Psoas muscle (tissue), 8 donors: ENCODE results near the gene ARNT2. TPM values are rescaled to one million over a fixed set of nuclear protein-coding genes. Genes with fewer than 3 reads are reported as not detected.

Source experiments
- ATAC-seq, 4 donors: fragments of 200-7000 bp; cut with Tn5 transposase; one replicate each; pipeline ENCODE4 v1.9.1; 2020; ENCODE audit warnings: moderate library complexity in 3 of 4, mild to moderate bottlenecking in 2 of 4
- DNase-seq, 2 donors: peaks; one replicate each; pipeline ENCODE4 v3.0.0-alpha.2; 2020
- H3K27ac ChIP-seq: fragments of 200-600 bp; one replicate; pipeline ENCODE4 v1.8.0; 2022
- H3K27me3 ChIP-seq, 3 donors: fragments of 200-600 bp in 1 of 3; one replicate each; pipeline versions ENCODE4 v1.6.1 to v1.8.0; 2013 to 2022; ENCODE audit warnings: low read length in 2 of 3, mild to moderate bottlenecking in 2 of 3, moderate library complexity in 1 of 3; ENCODE audit not compliant: insufficient read depth in 3 of 3
- H3K36me3 ChIP-seq, 2 donors: fragments of 200-600 bp in 1 of 2; one replicate each; pipeline versions ENCODE4 v1.6.1 to v1.8.0; 2013 to 2022; ENCODE audit warnings: low read depth in 1 of 2, mild to moderate bottlenecking in 1 of 2, moderate library complexity in 1 of 2; ENCODE audit not compliant: insufficient read depth in 1 of 2
- H3K4me1 ChIP-seq: fragments of 200-600 bp; one replicate; pipeline ENCODE4 v1.8.0; 2022
- H3K4me3 ChIP-seq: fragments of 200-600 bp; one replicate; pipeline ENCODE4 v1.8.0; 2022; ENCODE audit warnings: mild to moderate bottlenecking
- H3K9me3 ChIP-seq: fragments of 200-600 bp; one replicate; pipeline ENCODE4 v1.8.0; 2022
- WGBS, 3 donors: extraction: QIAGEN DNeasy Blood & Tissue Kit; methylation state at CpG; one replicate each; pipeline versions ENCODE4 v1.1.6 to v1.1.7; 2013; 5-methylcytosine and 5-hydroxymethylcytosine counted together
- intact Hi-C, 2 donors: fragments of 100-400 bp; cut with DNase I; formaldehyde crosslinking; loops; one replicate each; pipeline versions ENCODE4 v1.11.0 to v1.14.2; 2022
- polyA plus RNA-seq, 3 donors: library from polyadenylated mRNA; stranded (reverse); fragments of 200-250 nt; gene quantifications; one replicate each; pipeline ENCODE4 v1.2.3, GENCODE V29; 2013
- total RNA-seq, 4 donors: library from RNA; stranded (reverse); fragmentation: NEBNext Ultra II Directional in 2 of 4; extraction: Animal tissue kit (Norgen Biotek cat#: 25700) in 2 of 4; gene quantifications; one replicate each; pipeline versions ENCODE4 v1.2.1 to v1.2.4, GENCODE V29; 2021 to 2023
- TF ChIP-seq, protein P1 (sequence below): fragments of 200-600 bp; IDR thresholded peaks from one replicate; pipeline ENCODE4 v1.8.0; 2022; ENCODE audit warnings: antibody characterized with exemption
- donor health status: healthy with polysubstance abuse.
- donor health status: DM: no; HTN: no; CAD: no; lungs with moderate emphysema.
- donor health status: Bipolar disorder and iron deficiency.
- donor health status: healthy.
- donor health status: DM: yes; HTN: yes; CAD: no.
- donor health status: DM: no; HTN: no; CAD: no.
- donor health status: DM: no; HTN: no; CAD: no.
- donor health status: DM: yes; HTN: yes; CAD: no.

The ARNT2 gene
- total and polyA plus RNA-seq, 7 donors = 0.09 to 12.2 (median 4.4) TPM

DNA sequence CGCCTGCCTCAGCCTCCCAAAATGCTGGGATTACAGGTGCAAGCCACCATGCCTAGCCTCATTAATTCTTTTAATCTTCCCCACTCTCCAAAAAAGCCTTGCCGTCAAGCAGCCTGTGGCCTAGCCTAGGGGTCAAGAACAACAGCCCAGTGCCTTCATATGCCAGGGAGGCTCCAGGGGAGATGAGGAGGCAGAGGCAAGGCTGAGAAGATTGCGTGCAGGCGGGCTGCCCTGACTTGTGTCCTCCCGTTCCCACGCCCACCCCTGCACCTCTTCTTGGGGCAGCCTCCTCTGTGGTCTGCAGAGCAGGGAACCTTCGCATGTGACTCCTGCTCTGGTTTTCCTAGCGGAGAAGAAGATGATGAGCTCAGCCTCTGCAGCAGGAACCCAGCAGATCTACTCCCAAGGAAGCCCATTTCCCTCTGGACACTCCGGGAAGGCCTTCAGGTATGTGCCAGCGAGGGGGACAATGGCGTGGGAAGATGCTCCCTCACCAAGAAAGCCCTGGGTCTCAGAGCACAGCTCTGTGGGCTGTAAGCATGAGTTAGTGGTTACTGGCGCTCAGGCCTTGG lies 172.4 kb downstream of the ARNT2 start:
- H3K36me3 ChIP-seq = no peaks in the 10 kb centered on the region
- TF ChIP-seq, protein P1, sequence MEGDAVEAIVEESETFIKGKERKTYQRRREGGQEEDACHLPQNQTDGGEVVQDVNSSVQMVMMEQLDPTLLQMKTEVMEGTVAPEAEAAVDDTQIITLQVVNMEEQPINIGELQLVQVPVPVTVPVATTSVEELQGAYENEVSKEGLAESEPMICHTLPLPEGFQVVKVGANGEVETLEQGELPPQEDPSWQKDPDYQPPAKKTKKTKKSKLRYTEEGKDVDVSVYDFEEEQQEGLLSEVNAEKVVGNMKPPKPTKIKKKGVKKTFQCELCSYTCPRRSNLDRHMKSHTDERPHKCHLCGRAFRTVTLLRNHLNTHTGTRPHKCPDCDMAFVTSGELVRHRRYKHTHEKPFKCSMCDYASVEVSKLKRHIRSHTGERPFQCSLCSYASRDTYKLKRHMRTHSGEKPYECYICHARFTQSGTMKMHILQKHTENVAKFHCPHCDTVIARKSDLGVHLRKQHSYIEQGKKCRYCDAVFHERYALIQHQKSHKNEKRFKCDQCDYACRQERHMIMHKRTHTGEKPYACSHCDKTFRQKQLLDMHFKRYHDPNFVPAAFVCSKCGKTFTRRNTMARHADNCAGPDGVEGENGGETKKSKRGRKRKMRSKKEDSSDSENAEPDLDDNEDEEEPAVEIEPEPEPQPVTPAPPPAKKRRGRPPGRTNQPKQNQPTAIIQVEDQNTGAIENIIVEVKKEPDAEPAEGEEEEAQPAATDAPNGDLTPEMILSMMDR = no peak
- no peaks in the 10 kb centered on the region for H3K9me3 ChIP-seq
- no peak overlapping the region for H3K4me3 ChIP-seq
- intact Hi-C loops = no loop called here
- ATAC-seq (no peak), DNase-seq (no peak)
- WGBS, 3 donors = 96% methylated on average over 12 of the region's 12 CpGs
- H3K4me1 ChIP-seq = no peaks in the 10 kb centered on the region
- no peaks in the 10 kb centered on the region for H3K27me3 ChIP-seq
- H3K27ac ChIP-seq = no peak overlapping the region

DNA sequence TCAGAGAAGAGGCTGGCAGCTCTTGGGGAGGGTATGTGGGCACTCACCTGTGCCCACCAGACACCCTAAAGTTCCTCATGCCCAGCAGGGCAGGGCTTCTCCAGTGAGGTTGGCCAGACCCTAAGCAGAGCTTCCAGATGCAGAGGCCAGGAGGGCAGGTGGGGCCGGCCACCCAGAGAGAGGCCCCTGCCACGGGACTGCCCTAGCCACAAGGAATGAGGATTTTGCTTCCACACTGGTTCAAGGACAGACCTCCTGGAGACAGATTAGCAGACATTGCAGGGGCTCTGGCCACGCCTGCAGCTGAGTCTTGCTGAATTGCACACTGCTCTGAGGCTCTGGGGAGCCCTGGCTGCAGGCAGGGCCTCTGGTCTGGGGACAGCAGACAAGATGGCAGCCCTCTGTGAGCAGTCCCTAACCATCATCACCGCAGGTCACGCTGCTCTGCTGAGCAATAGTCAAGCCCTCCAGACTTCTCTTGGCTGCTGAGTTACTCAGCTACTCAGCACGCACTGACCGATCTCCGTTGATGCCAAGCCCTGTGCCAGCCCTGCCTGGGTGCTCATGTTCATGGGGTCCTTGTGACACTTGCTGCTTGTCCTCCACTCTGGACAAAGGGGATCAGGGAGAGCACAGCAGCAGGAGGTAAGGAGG lies 173.5 kb downstream of the ARNT2 start:
- DNase-seq (no peak), ATAC-seq (no peak)
- no peaks in the 10 kb centered on the region for H3K4me1 ChIP-seq
- 88 to 94% (median 91%) methylated on average over 8 of the region's 8 CpGs for WGBS, 3 donors
- H3K4me3 ChIP-seq = no peak overlapping the region
- H3K27ac ChIP-seq = no peak overlapping the region
- intact Hi-C loops = no loop called here
- H3K9me3 ChIP-seq = no peaks in the 10 kb centered on the region
- peaks cover 0 to 6% of the 10 kb centered on the region in 2 donors for H3K36me3 ChIP-seq
- no peaks in the 10 kb centered on the region for H3K27me3 ChIP-seq
- TF ChIP-seq, protein P1 = no peak

DNA sequence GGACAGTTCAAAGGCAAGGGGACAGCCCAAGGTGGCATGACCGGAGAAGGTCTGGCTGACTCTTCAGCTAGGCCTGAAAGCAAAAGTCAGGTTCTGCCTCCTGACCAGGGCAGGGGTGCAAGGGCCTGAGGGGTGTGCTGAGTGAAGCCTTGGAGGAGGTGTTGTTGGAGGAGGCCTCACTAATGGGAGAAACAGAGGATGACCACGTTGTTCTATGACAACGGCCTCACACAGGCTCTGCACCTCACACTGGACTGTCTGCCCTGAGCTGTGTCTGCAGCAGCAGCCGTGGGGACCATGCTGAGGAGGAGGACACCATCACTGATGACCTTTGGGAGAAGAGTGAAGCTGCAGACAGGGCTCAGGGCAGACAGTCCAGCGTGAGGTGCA lies 174.0 kb downstream of the ARNT2 start:
- TF ChIP-seq, protein P1 = no peak
- H3K36me3 ChIP-seq = peaks cover 0 to 6% of the 10 kb centered on the region in 2 donors
- DNase-seq = no peak
- no peaks in the 10 kb centered on the region for H3K4me1 ChIP-seq
- intact Hi-C loops = no loop called here
- H3K9me3 ChIP-seq = no peaks in the 10 kb centered on the region
- no peak overlapping the region for H3K4me3 ChIP-seq
- H3K27ac ChIP-seq = no peak overlapping the region
- WGBS, 3 donors = 84 to 88% (median 86%) methylated on average over 5 of the region's 5 CpGs
- ATAC-seq = no peak
- H3K27me3 ChIP-seq = no peaks in the 10 kb centered on the region

DNA sequence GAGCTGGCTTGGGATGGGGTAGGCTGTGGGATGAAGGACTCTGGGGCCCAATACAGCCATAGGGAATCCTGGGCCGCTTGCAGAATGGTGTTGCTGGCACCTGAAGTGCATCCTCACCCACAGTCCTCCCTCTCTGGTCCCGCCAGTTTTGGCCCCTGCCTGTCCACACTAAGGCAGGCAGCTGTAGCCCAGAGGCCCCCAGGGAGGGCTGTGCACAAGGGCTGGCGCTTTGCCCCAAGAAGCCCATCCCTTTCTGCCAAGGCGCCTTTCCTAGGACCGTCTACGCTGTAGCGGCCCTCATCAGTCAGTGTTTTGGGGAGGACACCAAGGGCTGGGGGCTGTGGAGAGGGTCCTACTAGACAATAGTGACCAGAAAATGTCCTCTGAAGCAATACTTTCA lies 174.7 kb downstream of the ARNT2 start:
- Histone ChIP-seq H3K9me3 (no peaks in the 10 kb centered on the region), H3K4me3 (no peak overlapping the region), H3K27me3 (no peaks in the 10 kb centered on the region), H3K36me3 (peaks cover 0 to 6% of the 10 kb centered on the region in 2 donors), H3K27ac (no peak overlapping the region), H3K4me1 (no peaks in the 10 kb centered on the region)
- TF ChIP-seq, protein P1 = no peak
- ATAC-seq (no peak), DNase-seq (no peak)
- WGBS, 3 donors = 79 to 93% (median 90%) methylated on average over 7 of the region's 7 CpGs
- intact Hi-C loops = no loop called here

DNA sequence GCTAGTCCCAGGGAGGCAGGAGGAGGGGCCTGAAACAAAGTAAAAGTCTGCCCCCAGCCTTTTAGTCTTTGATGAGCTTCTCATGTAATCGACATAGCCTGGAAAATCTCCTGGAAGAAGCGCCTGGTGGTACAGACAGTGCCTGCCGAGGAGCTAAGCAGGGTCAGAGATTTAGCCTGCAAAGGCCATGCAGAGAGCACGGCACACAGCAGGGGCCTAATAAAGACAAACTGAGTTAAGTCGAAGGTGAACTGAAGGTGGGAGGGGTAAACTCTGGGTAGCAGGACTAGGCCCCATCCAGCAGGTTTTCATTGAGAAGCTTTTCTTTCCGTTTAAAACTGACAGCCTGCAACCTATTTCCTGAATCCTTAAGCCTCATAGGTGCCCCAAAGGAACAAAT lies 175.4 kb downstream of the ARNT2 start:
- intact Hi-C loops = no loop called here
- H3K27ac ChIP-seq = no peak overlapping the region
- no peaks in the 10 kb centered on the region for H3K4me1 ChIP-seq
- H3K9me3 ChIP-seq = no peaks in the 10 kb centered on the region
- H3K27me3 ChIP-seq = no peaks in the 10 kb centered on the region
- no peak for DNase-seq
- ATAC-seq = no peak
- WGBS, 3 donors = 77% methylated on average over 6 of the region's 6 CpGs
- TF ChIP-seq, protein P1 = no peak
- H3K4me3 ChIP-seq = no peak overlapping the region
- H3K36me3 ChIP-seq = peaks cover 0 to 6% of the 10 kb centered on the region in 2 donors
